H1 (cell line): ENCODE measurements around the gene CAPN11.

Source experiments
- BACH1 ChIP-seq: IDR thresholded peaks from 2 replicates; pipeline ENCODE4 v1.6.1; 2012; ENCODE audit warnings: low read length, improper control_type of control experiment
- CTCF ChIP-seq, 3 experiments: IDR thresholded peaks; 1 replicate in 2 of 3; 2 replicates in 1 of 3; pipeline versions ENCODE4 v1.5.1 to v1.6.1; 2011; ENCODE audit warnings: low read length in 3 of 3, mild to moderate bottlenecking in 3 of 3, inconsistent platforms in 2 of 3, low read depth in 1 of 3, moderate library complexity in 1 of 3; ENCODE audit not compliant: insufficient read depth in 1 of 3; ENCODE audit errors: control extremely low read depth in 1 of 3
- HDAC2 ChIP-seq, 2 experiments: fragments of 300-600 bp in 1 of 2; sonication (generic) in 1 of 2; IDR thresholded peaks; 2 replicates each; pipeline ENCODE4 v1.6.1; 2011 to 2012; ENCODE audit warnings: low read depth in 2 of 2, low read length in 2 of 2, mild to moderate bottlenecking in 2 of 2, moderate library complexity in 2 of 2, borderline replicate concordance in 1 of 2, inconsistent platforms in 1 of 2
- HDAC6 ChIP-seq: IDR thresholded peaks from one replicate; pipeline ENCODE4 v1.7.1; 2012; ENCODE audit warnings: low read depth, mild to moderate bottlenecking, inconsistent platforms, low read length, moderate library complexity
- POLR2A ChIP-seq, 2 experiments: IDR thresholded peaks; 1 replicate in 1 of 2; 2 replicates in 1 of 2; pipeline ENCODE4 v1.6.1; 2011; ENCODE audit warnings: low read depth in 2 of 2, low read length in 2 of 2, mild to moderate bottlenecking in 2 of 2; ENCODE audit errors: control extremely low read depth in 1 of 2
- SIN3A ChIP-seq, 2 experiments: IDR thresholded peaks in 1 of 2; conservative IDR thresholded peaks in 1 of 2; 2 replicates each; pipeline ENCODE4 v1.6.1; 2011 to 2012; ENCODE audit warnings: low read length in 2 of 2, improper control_type of control experiment in 1 of 2, low read depth in 1 of 2, mild to moderate bottlenecking in 1 of 2
- TAF1 ChIP-seq: IDR thresholded peaks from 2 replicates; pipeline ENCODE4 v1.6.1; 2011; ENCODE audit warnings: mild to moderate bottlenecking, low read depth, low read length
- USF2 ChIP-seq: IDR thresholded peaks from 2 replicates; pipeline ENCODE4 v1.6.1; 2011; ENCODE audit warnings: low read length, improper control_type of control experiment

GRCh38 chr6:44177691-44178423 lies 19.2 kb downstream of the CAPN11 start:
- TF ChIP-seq TAF1 (no peak), CTCF (IDR thresholded peaks at IDR 0.05; ENCODE audit: control extremely low read depth in 1 of 3, insufficient read depth in 1 of 3, low read depth in 1 of 3, low read length in 3 of 3) (no peak), BACH1 (no peak), POLR2A (IDR thresholded peaks at IDR 0.05; ENCODE audit: control extremely low read depth in 1 of 2, low read depth in 2 of 2, low read length in 2 of 2) (no peak), HDAC6 (no peak), SIN3A (conservative IDR thresholded peaks at IDR 0.05 in 1 of 2, IDR thresholded peaks at IDR 0.05 in 1 of 2; ENCODE audit: low read depth in 1 of 2, low read length in 2 of 2) (no peak), HDAC2 (IDR thresholded peaks at IDR 0.05; ENCODE audit: borderline replicate concordance in 1 of 2, low read depth in 2 of 2, low read length in 2 of 2) (no peak), USF2 (no peak)
